HCT116 (cell line): ENCODE measurements around the gene ORAI2. TPM values are rescaled to one million over a fixed set of nuclear protein-coding genes. Genes with fewer than 3 reads are reported as not detected.

Source experiments
- ATAC-seq: fragments of 200-7000 bp; cut with Tn5 transposase; 2 replicates; pipeline ENCODE4 v1.9.1; 2020; ENCODE audit warnings: mild to moderate bottlenecking, moderate library complexity
- BruUV-seq: library from RNA; stranded (reverse); fragments of 400-500 nt; replicated peaks from 2 replicates; lab custom pipeline; 2021; lab: Mats Ljungman, UMichigan
- CTCF ChIA-PET: fragments of 300-600 bp; sonication (Branson Sonifier 250); formaldehyde crosslinking; loops from one replicate; lab custom pipeline; 2021; ENCODE audit warnings: antibody characterized with exemption; lab: Charles Lee
- POLR2A ChIA-PET: fragments of 300-600, 350-600 bp; sonication (Branson Sonifier 250); formaldehyde crosslinking; loops from one replicate; lab custom pipeline; 2021; ENCODE audit warnings: antibody characterized with exemption; lab: Charles Lee
- RAD21 ChIA-PET, 2 experiments: fragments of 300-600 bp; sonication (Branson Sonifier 250); formaldehyde crosslinking; loops; one replicate each; lab custom pipeline; 2023; ENCODE audit warnings: low total read pairs in 2 of 2; ENCODE audit not compliant: uncharacterized antibody in 2 of 2, unreplicated experiment in 2 of 2, low non-redundant PET in 1 of 2; lab: Charles Lee
- DNase-seq: peaks from one replicate; pipeline ENCODE4 v3.0.0-alpha.2; 2010; ENCODE audit warnings: low read depth, low spot score
- H2AFZ ChIP-seq: fragments of 200-600 bp; shearing (Covaris generic), sonication (generic); 2 replicates; pipeline ENCODE4 v1.6.1; 2017; ENCODE audit warnings: low read depth, mixed run types, mixed read lengths, antibody characterized with exemption, low read length; ENCODE audit not compliant: poor library complexity, severe bottlenecking
- H3K27ac ChIP-seq: 2 replicates; pipeline ENCODE4 v1.5.1; 2012; ENCODE audit warnings: low read depth, low read length
- H3K27me3 ChIP-seq: fragments of 200-600 bp; sonication (generic); 2 replicates; pipeline ENCODE4 v1.6.1; 2016; ENCODE audit warnings: mixed run types, low read length, mixed read lengths; ENCODE audit not compliant: insufficient read depth
- H3K36me3 ChIP-seq, 2 experiments: fragments of 200-500 bp in 1 of 2; fragments of 200-600 bp in 1 of 2; sonication (Bioruptor generic) in 1 of 2; sonication (generic) in 1 of 2; 2 replicates each; pipeline versions ENCODE4 v1.5.1 to v1.6.1; 2014 to 2016; ENCODE audit warnings: low read length in 2 of 2, inconsistent platforms in 1 of 2, mixed read lengths in 1 of 2, mixed run types in 1 of 2; ENCODE audit not compliant: insufficient read depth in 2 of 2, control insufficient read depth in 1 of 2
- H3K4me1 ChIP-seq, 2 experiments: fragments of 200-600 bp in 1 of 2; sonication (generic) in 1 of 2; 2 replicates each; pipeline versions ENCODE4 v1.5.1 to v1.6.1; 2012 to 2017; ENCODE audit warnings: low read length in 2 of 2, inconsistent platforms in 1 of 2, mild to moderate bottlenecking in 1 of 2, mixed read lengths in 1 of 2, mixed run types in 1 of 2, moderate library complexity in 1 of 2; ENCODE audit not compliant: insufficient read depth in 2 of 2, control insufficient read depth in 1 of 2
- H3K4me2 ChIP-seq: fragments of 200-600 bp; sonication (generic); 2 replicates; pipeline ENCODE4 v1.6.1; 2017; ENCODE audit warnings: mixed run types, low read length, mixed read lengths
- H3K4me3 ChIP-seq, 2 experiments: fragments of 200-600 bp in 1 of 2; sonication (generic) in 1 of 2; replicated peaks in 1 of 2; 2 replicates each; pipeline ENCODE4 v1.5.1; 2011 to 2016; ENCODE audit warnings: low read length in 2 of 2, control low read depth in 1 of 2, low read depth in 1 of 2, mild to moderate bottlenecking in 1 of 2, mixed read lengths in 1 of 2, mixed run types in 1 of 2
- H3K79me2 ChIP-seq: fragments of 200-600 bp; sonication (generic); 2 replicates; pipeline ENCODE4 v1.6.1; 2017; ENCODE audit warnings: mild to moderate bottlenecking, mixed run types, low read length, moderate library complexity, mixed read lengths; ENCODE audit not compliant: insufficient read depth
- H3K9ac ChIP-seq: fragments of 200-600 bp; sonication (generic); 2 replicates; pipeline ENCODE4 v1.6.1; 2016; ENCODE audit warnings: low read length, mixed read lengths
- H3K9me2 ChIP-seq: fragments of 200-600 bp; sonication (generic), shearing (Covaris generic); 2 replicates; pipeline ENCODE4 v1.6.1; 2017; ENCODE audit warnings: mixed run types, mild to moderate bottlenecking, moderate library complexity; ENCODE audit not compliant: insufficient read depth
- H3K9me3 ChIP-seq, 2 experiments: fragments of 200-500 bp in 1 of 2; fragments of 200-600 bp in 1 of 2; sonication (Bioruptor generic) in 1 of 2; sonication (generic) in 1 of 2; 2 replicates each; pipeline ENCODE4 v1.6.1; 2014 to 2017; ENCODE audit warnings: low read length in 2 of 2, mixed read lengths in 2 of 2, inconsistent platforms in 1 of 2, low read depth in 1 of 2, mild to moderate bottlenecking in 1 of 2, mixed run types in 1 of 2, moderate library complexity in 1 of 2; ENCODE audit not compliant: control insufficient read depth in 1 of 2, insufficient read depth in 1 of 2
- H4K20me1 ChIP-seq: fragments of 200-600 bp; sonication (generic), shearing (Covaris generic); 2 replicates; pipeline ENCODE4 v1.6.1; 2017; ENCODE audit warnings: mixed run types, mild to moderate bottlenecking, moderate library complexity; ENCODE audit not compliant: insufficient read depth
- CBX3 ChIP-seq: IDR thresholded peaks from 2 replicates; pipeline ENCODE4 v1.6.1; 2012; ENCODE audit warnings: low read depth
- CEBPB ChIP-seq: IDR thresholded peaks from 2 replicates; pipeline ENCODE4 v1.6.1; 2012; ENCODE audit warnings: low read depth
- ELF1 ChIP-seq: IDR thresholded peaks from 2 replicates; pipeline ENCODE4 v1.6.1; 2012; ENCODE audit warnings: low read depth, borderline replicate concordance
- EZH2phosphoT487 ChIP-seq: fragments of 200-600 bp; IDR thresholded peaks from 2 replicates; pipeline ENCODE4 v1.6.1; 2018; ENCODE audit warnings: antibody characterized with exemption, borderline replicate concordance
- FOSL1 ChIP-seq: IDR thresholded peaks from 2 replicates; pipeline ENCODE4 v1.6.1; 2012; ENCODE audit warnings: low read depth
- POLR2A ChIP-seq: IDR thresholded peaks from 2 replicates; pipeline ENCODE4 v1.7.0; 2011; ENCODE audit warnings: borderline replicate concordance; ENCODE audit not compliant: insufficient read depth, insufficient read length; ENCODE audit errors: extremely low read depth
- POLR2AphosphoS5 ChIP-seq: IDR thresholded peaks from 2 replicates; pipeline ENCODE4 v1.6.1; 2011; ENCODE audit warnings: mild to moderate bottlenecking, low read depth, low read length, moderate library complexity
- RAD21 ChIP-seq: IDR thresholded peaks from 2 replicates; pipeline ENCODE4 v1.6.1; 2012; ENCODE audit warnings: low read depth, mild to moderate bottlenecking
- SIN3A ChIP-seq: IDR thresholded peaks from 2 replicates; pipeline ENCODE4 v1.6.1; 2012; ENCODE audit warnings: low read depth
- TCF7L2 ChIP-seq: IDR thresholded peaks from 2 replicates; pipeline ENCODE4 v1.7.0; 2011; ENCODE audit warnings: borderline replicate concordance, inconsistent platforms; ENCODE audit not compliant: insufficient read depth, insufficient read length; ENCODE audit errors: extremely low read depth
- YY1 ChIP-seq: IDR thresholded peaks from 2 replicates; pipeline ENCODE4 v1.6.1; 2011; ENCODE audit warnings: low read length, low read depth, moderate library complexity, mild to moderate bottlenecking; ENCODE audit not compliant: insufficient replicate concordance; ENCODE audit errors: extremely low read depth
- ZFX ChIP-seq: fragments of 450-650 bp; IDR thresholded peaks from 2 replicates; pipeline ENCODE4 v1.6.1; 2017
- ZNF274 ChIP-seq: fragments of 200-500 bp; sonication (Bioruptor generic); IDR thresholded peaks from 2 replicates; pipeline ENCODE4 v1.6.1; 2014; ENCODE audit warnings: mild to moderate bottlenecking, low read depth, low read length, inconsistent platforms
- intact Hi-C: fragments of 100-400 bp; cut with micrococcal nuclease; formaldehyde crosslinking; loops from 2 replicates; pipeline ENCODE4 v1.10.0; 2022
- total RNA-seq: library from RNA; stranded (reverse); gene quantifications from one replicate; pipeline ENCODE4 v1.2.1, GENCODE V29; 2021; ENCODE audit not compliant: unreplicated experiment
- TF ChIP-seq, protein P1 (sequence below), 3 experiments: fragments of 200-600 bp in 1 of 3; sonication (generic) in 1 of 3; IDR thresholded peaks in 2 of 3; conservative IDR thresholded peaks in 1 of 3; 2 replicates each; pipeline ENCODE4 v1.5.1; 2012 to 2017; ENCODE audit warnings: low read depth in 2 of 3, low read length in 2 of 3, antibody characterized with exemption in 1 of 3, borderline replicate concordance in 1 of 3, control low read depth in 1 of 3, mild to moderate bottlenecking in 1 of 3, mixed read lengths in 1 of 3, mixed run types in 1 of 3, moderate library complexity in 1 of 3; ENCODE audit not compliant: insufficient read depth in 1 of 3
- TF ChIP-seq, protein P2 (sequence below): IDR thresholded peaks from 2 replicates; pipeline ENCODE4 v1.6.1; 2011; ENCODE audit warnings: mild to moderate bottlenecking, low read length, moderate library complexity; ENCODE audit not compliant: insufficient replicate concordance; ENCODE audit errors: extremely low read depth

The ORAI2 gene
- total RNA-seq, 1 experiment from 2014 or later, result 13.2 TPM

GRCh38 chr7:102432442-102433218 is 745 bp upstream of the ORAI2 start:
- no peaks in the 10 kb centered on the region; the same call in 1 of the 2 replicates for H3K79me2 ChIP-seq
- no peaks in the 10 kb centered on the region for H4K20me1 ChIP-seq
- peaks cover 17 to 43% of the 10 kb centered on the region in 2 experiments for H3K4me1 ChIP-seq
- no peak overlapping the region; the same call in 1 of the 2 replicates for H3K27ac ChIP-seq
- CTCF ChIA-PET, result no interaction called here
- intact Hi-C loops, result no loop called here
- no peaks in the 10 kb centered on the region for H3K9me3 ChIP-seq
- RAD21 ChIA-PET, result no interaction called here
- H2AFZ ChIP-seq, result no peak overlapping the region
- H3K9ac ChIP-seq, result peak overlapping the region; percentile 38
- no peaks in the 10 kb centered on the region for H3K9me2 ChIP-seq
- TF ChIP-seq CEBPB (no peak), EZH2phosphoT487 (no peak)
- ATAC-seq (0 out of 2 replicates have a peak, but pooled peaks have one; percentile 8), DNase-seq (no peak)
- no peaks in the 10 kb centered on the region for H3K27me3 ChIP-seq
- POLR2A ChIA-PET, result no interaction called here
- BruUV-seq, result no TSS peak
- peak overlapping the region; percentile 92 for H3K4me2 ChIP-seq
- no peaks in the 10 kb centered on the region; a peak in 1 of 4 replicates for H3K36me3 ChIP-seq
- peak overlapping the region in 1 of 2 experiments; percentile 30; a peak in 2 of 4 replicates for H3K4me3 ChIP-seq

GRCh38 chr7:102434039-102434486 is 688 bp downstream of the ORAI2 start:
- TSS peak; percentile 32 for BruUV-seq
- Histone ChIP-seq H3K9me3 (no peaks in the 10 kb centered on the region), H3K9me2 (no peaks in the 10 kb centered on the region), H4K20me1 (no peaks in the 10 kb centered on the region), H3K36me3 (0 out of 4 replicates have a peak, but pooled peaks cover 0 to 3% of the 10 kb centered on the region in 2 experiments), H3K27me3 (no peaks in the 10 kb centered on the region), H3K4me2 (peak overlapping the region; percentile 92), H3K27ac (peak overlapping the region; percentile 52; the same call in 1 of the 2 replicates), H3K4me3 (peak overlapping the region; percentile 55 to 70), H3K79me2 (no peaks in the 10 kb centered on the region; the same call in 1 of the 2 replicates), H3K9ac (peak overlapping the region; percentile 73), H3K4me1 (peaks cover 17 to 47% of the 10 kb centered on the region in 2 experiments), H2AFZ (no peak overlapping the region)
- ChIA-PET CTCF (interaction anchor here (0.7 kb wide), 1 partner anchor 399 kb away, joined by 3 read pairs; no protein-coding TSS in a partner anchor), POLR2A (no interaction called here), RAD21 (no interaction called here)
- intact Hi-C loops, result no loop called here
- peak; percentile 36 for ATAC-seq
- DNase-seq, result no peak
- no peak for TF ChIP-seq TCF7L2
- TF ChIP-seq RAD21, result no peak
- TF ChIP-seq POLR2AphosphoS5, result no peak
- no peak for TF ChIP-seq SIN3A
- TF ChIP-seq ZFX, result no peak
- TF ChIP-seq POLR2A, result no peak
- no peak for TF ChIP-seq ZNF274
- TF ChIP-seq, protein P1, sequence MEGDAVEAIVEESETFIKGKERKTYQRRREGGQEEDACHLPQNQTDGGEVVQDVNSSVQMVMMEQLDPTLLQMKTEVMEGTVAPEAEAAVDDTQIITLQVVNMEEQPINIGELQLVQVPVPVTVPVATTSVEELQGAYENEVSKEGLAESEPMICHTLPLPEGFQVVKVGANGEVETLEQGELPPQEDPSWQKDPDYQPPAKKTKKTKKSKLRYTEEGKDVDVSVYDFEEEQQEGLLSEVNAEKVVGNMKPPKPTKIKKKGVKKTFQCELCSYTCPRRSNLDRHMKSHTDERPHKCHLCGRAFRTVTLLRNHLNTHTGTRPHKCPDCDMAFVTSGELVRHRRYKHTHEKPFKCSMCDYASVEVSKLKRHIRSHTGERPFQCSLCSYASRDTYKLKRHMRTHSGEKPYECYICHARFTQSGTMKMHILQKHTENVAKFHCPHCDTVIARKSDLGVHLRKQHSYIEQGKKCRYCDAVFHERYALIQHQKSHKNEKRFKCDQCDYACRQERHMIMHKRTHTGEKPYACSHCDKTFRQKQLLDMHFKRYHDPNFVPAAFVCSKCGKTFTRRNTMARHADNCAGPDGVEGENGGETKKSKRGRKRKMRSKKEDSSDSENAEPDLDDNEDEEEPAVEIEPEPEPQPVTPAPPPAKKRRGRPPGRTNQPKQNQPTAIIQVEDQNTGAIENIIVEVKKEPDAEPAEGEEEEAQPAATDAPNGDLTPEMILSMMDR (IDR thresholded peaks at IDR 0.05 in 2 of 3, conservative IDR thresholded peaks at IDR 0.05 in 1 of 3; ENCODE audit: borderline replicate concordance in 1 of 3, insufficient read depth in 1 of 3, low read depth in 2 of 3, low read length in 2 of 3), result no peak
- no peak for TF ChIP-seq ELF1
- TF ChIP-seq, protein P2, sequence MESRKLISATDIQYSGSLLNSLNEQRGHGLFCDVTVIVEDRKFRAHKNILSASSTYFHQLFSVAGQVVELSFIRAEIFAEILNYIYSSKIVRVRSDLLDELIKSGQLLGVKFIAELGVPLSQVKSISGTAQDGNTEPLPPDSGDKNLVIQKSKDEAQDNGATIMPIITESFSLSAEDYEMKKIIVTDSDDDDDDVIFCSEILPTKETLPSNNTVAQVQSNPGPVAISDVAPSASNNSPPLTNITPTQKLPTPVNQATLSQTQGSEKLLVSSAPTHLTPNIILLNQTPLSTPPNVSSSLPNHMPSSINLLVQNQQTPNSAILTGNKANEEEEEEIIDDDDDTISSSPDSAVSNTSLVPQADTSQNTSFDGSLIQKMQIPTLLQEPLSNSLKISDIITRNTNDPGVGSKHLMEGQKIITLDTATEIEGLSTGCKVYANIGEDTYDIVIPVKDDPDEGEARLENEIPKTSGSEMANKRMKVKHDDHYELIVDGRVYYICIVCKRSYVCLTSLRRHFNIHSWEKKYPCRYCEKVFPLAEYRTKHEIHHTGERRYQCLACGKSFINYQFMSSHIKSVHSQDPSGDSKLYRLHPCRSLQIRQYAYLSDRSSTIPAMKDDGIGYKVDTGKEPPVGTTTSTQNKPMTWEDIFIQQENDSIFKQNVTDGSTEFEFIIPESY, result no peak
- TF ChIP-seq EZH2phosphoT487, result no peak
- TF ChIP-seq CBX3, result no peak
- no peak for TF ChIP-seq FOSL1
- no peak for TF ChIP-seq YY1
